ENCODE measurements around the gene ELL3.
"Not testable (repeated sequence)": the region's sequence is repeated elsewhere in the genome, so short reads cannot be mapped to it uniquely, and the experiment has no call there.

The ELL3 gene

GRCh38 chr15:43776718-43777266, at the start of gene ELL3:
Gene ELL3 (minus strand): TSS chr15:43776966. CDS start chr15:43776901, 65 bp downstream.
- FAIRE-seq (no peak), DNase-seq (ENCODE audit: low spot score) (no peak)

- FAIRE-seq = no peak
- DNase-seq (ENCODE audit: low spot score) = no peak
These were observed 49.3 kb upstream of the ELL3 start for GRCh38 chr15:43826029-43826507.

GRCh38 chr15:43825305-43825704, 48.5 kb upstream of the ELL3 start:
- DNase-seq (ENCODE audit: low spot score); FAIRE-seq: not testable (repeated sequence)

GRCh38 chr15:43824302-43825246, 47.8 kb upstream of the ELL3 start, which contains the start of gene MFAP1:
Gene MFAP1 (minus strand): TSS chr15:43824690. CDS start chr15:43824569, 121 bp downstream.
- DNase-seq (ENCODE audit: low spot score) = peak; percentile 97
- peak; percentile 77 for FAIRE-seq

GRCh38 chr15:43821505-43821904, 44.7 kb upstream of the ELL3 start:
- FAIRE-seq (no peak), DNase-seq (ENCODE audit: low spot score) (no peak)

- not testable (repeated sequence) for DNase-seq (ENCODE audit: low spot score); FAIRE-seq
These were observed 38.3 kb upstream of the ELL3 start for GRCh38 chr15:43815064-43815463.

GRCh38 chr15:43808960-43809678, 32.4 kb upstream of the ELL3 start:
- no peak for FAIRE-seq

GRCh38 chr15:43808435-43808950, 31.7 kb upstream of the ELL3 start:
- FAIRE-seq = no peak
- DNase-seq (ENCODE audit: low spot score) = no peak

More at GRCh38 chr15:43808960-43809678, 32.4 kb upstream of the ELL3 start:
- DNase-seq (ENCODE audit: low spot score) = no peak

GRCh38 chr15:43802676-43803075, 25.9 kb upstream of the ELL3 start:
- not testable (repeated sequence) for DNase-seq (ENCODE audit: low spot score); FAIRE-seq

GRCh38 chr15:43800286-43801141, 23.7 kb upstream of the ELL3 start, which contains the start of gene HYPK:
Gene HYPK (plus strand): TSS chr15:43800599. CDS start chr15:43800623, 24 bp downstream.
- FAIRE-seq (no peak), DNase-seq (ENCODE audit: low spot score) (peak; percentile 79)

GRCh38 chr15:43799945-43800285, 23.1 kb upstream of the ELL3 start, which contains the start of gene SERINC4:
Gene SERINC4 (minus strand): TSS chr15:43800220. CDS start chr15:43799986, 234 bp downstream.
- FAIRE-seq (no peak), DNase-seq (ENCODE audit: low spot score) (no peak)

- FAIRE-seq = no peak
- DNase-seq (ENCODE audit: low spot score) = no peak
These were observed 22.6 kb upstream of the ELL3 start for GRCh38 chr15:43799209-43799944.

GRCh38 chr15:43796566-43796965, 19.8 kb upstream of the ELL3 start:
- DNase-seq (ENCODE audit: low spot score) = no peak
- no peak for FAIRE-seq

GRCh38 chr15:43795997-43796396, 19.2 kb upstream of the ELL3 start:
- FAIRE-seq (no peak), DNase-seq (ENCODE audit: low spot score) (no peak)

- FAIRE-seq (no peak), DNase-seq (ENCODE audit: low spot score) (no peak)
These were observed 18.4 kb upstream of the ELL3 start for GRCh38 chr15:43795197-43795596.

GRCh38 chr15:43794269-43795037, 17.7 kb upstream of the ELL3 start:
- DNase-seq (ENCODE audit: low spot score) (no peak), FAIRE-seq (no peak)

GRCh38 chr15:43793647-43794046, 16.9 kb upstream of the ELL3 start:
- DNase-seq (ENCODE audit: low spot score) (no peak), FAIRE-seq (no peak)

- DNase-seq (ENCODE audit: low spot score) (peak; percentile 25), FAIRE-seq (no peak)
These were observed 16.2 kb upstream of the ELL3 start for GRCh38 chr15:43792761-43793476.

Data from urothelium cell line (cell line).